ENCODE results near the gene TTC16.

TTC16 gene

GRCh38 chr9:127721391-127721821 lies 5.5 kb downstream of the TTC16 start:
- DNase-seq (ENCODE audit: low read depth) = no peak

GRCh38 chr9:127722055-127722745 lies 6.3 kb downstream of the TTC16 start:
- no peak for DNase-seq (ENCODE audit: low read depth)

- no peak for DNase-seq (ENCODE audit: low read depth)
These were observed 7.1 kb downstream of the TTC16 start for GRCh38 chr9:127723013-127723412.

- no peak for DNase-seq (ENCODE audit: low read depth)
These were observed 7.6 kb downstream of the TTC16 start for GRCh38 chr9:127723444-127723843.

GRCh38 chr9:127724012-127724411 lies 8.1 kb downstream of the TTC16 start:
- no peak for DNase-seq (ENCODE audit: low read depth)

- DNase-seq (ENCODE audit: low read depth) = no peak
These were observed 11.0 kb downstream of the TTC16 start for GRCh38 chr9:127726871-127727270.

- no peak for DNase-seq (ENCODE audit: low read depth)
These were observed 12.9 kb downstream of the TTC16 start for GRCh38 chr9:127728808-127729207.

- no peak for DNase-seq (ENCODE audit: low read depth)
These were observed 13.8 kb downstream of the TTC16 start for GRCh38 chr9:127729522-127730256.

GRCh38 chr9:127730262-127730661 lies 14.4 kb downstream of the TTC16 start:
- no peak for DNase-seq (ENCODE audit: low read depth)

- DNase-seq (ENCODE audit: low read depth) = no peak
These were observed 15.0 kb downstream of the TTC16 start for GRCh38 chr9:127730799-127731410.

- no peak for DNase-seq (ENCODE audit: low read depth)
These were observed 16.1 kb downstream of the TTC16 start for GRCh38 chr9:127731938-127732337.

- no peak for DNase-seq (ENCODE audit: low read depth)
These were observed 16.6 kb downstream of the TTC16 start for GRCh38 chr9:127732444-127732843.

- DNase-seq (ENCODE audit: low read depth) = no peak
These were observed 17.7 kb downstream of the TTC16 start for GRCh38 chr9:127733614-127734013.

GRCh38 chr9:127734247-127734746 lies 18.4 kb downstream of the TTC16 start:
- no peak for DNase-seq (ENCODE audit: low read depth)

- peak; percentile 92 for DNase-seq (ENCODE audit: low read depth)
These were observed 19.1 kb downstream of the TTC16 start, which contains the start of gene TOR2A for GRCh38 chr9:127734747-127735529. TSS of gene TOR2A (minus strand) at chr9:127735294. CDS start at chr9:127735270, 24 bp downstream.

GRCh38 chr9:127735530-127736185 lies 19.8 kb downstream of the TTC16 start:
- DNase-seq (ENCODE audit: low read depth) = no peak

GRCh38 chr9:127738666-127739065 lies 22.8 kb downstream of the TTC16 start:
- no peak for DNase-seq (ENCODE audit: low read depth)

- no peak for DNase-seq (ENCODE audit: low read depth)
These were observed 23.9 kb downstream of the TTC16 start for GRCh38 chr9:127739614-127740330.

GRCh38 chr9:127741831-127742434 lies 26.1 kb downstream of the TTC16 start:
- DNase-seq (ENCODE audit: low read depth) = peak; percentile 74

GRCh38 chr9:127742435-127743088 lies 26.7 kb downstream of the TTC16 start:
- DNase-seq (ENCODE audit: low read depth) = peak; percentile 85
